GM12801 (cell line): ENCODE data around the gene ITGB8.

Experiments
- TF ChIP-seq, protein P1 (sequence below): IDR thresholded peaks from one replicate; pipeline ENCODE4 v1.5.1; 2011; ENCODE audit warnings: control low read depth; ENCODE audit not compliant: insufficient read length; ENCODE audit errors: extremely low read depth

The ITGB8 gene

DNA sequence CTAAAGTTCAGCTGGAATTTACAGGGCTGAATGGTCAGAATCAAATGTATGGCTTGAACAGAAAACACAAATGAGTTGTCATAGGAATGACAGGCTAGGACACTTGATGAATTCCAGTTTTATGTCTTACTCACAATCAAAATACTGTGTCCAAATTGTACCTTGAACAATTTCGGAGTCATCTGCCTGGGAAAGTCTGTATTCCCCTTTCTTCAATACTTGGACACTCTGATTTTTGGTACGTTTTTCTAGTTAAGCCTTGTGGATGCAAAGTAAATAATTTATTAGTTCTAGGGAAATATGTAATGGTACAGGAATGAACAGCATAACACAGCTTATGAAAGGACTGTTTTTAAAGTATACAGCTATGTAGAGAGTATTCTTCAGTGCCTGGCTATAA lies 100.4 kb downstream of the ITGB8 start:
- TF ChIP-seq, protein P1, sequence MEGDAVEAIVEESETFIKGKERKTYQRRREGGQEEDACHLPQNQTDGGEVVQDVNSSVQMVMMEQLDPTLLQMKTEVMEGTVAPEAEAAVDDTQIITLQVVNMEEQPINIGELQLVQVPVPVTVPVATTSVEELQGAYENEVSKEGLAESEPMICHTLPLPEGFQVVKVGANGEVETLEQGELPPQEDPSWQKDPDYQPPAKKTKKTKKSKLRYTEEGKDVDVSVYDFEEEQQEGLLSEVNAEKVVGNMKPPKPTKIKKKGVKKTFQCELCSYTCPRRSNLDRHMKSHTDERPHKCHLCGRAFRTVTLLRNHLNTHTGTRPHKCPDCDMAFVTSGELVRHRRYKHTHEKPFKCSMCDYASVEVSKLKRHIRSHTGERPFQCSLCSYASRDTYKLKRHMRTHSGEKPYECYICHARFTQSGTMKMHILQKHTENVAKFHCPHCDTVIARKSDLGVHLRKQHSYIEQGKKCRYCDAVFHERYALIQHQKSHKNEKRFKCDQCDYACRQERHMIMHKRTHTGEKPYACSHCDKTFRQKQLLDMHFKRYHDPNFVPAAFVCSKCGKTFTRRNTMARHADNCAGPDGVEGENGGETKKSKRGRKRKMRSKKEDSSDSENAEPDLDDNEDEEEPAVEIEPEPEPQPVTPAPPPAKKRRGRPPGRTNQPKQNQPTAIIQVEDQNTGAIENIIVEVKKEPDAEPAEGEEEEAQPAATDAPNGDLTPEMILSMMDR: no peak

DNA sequence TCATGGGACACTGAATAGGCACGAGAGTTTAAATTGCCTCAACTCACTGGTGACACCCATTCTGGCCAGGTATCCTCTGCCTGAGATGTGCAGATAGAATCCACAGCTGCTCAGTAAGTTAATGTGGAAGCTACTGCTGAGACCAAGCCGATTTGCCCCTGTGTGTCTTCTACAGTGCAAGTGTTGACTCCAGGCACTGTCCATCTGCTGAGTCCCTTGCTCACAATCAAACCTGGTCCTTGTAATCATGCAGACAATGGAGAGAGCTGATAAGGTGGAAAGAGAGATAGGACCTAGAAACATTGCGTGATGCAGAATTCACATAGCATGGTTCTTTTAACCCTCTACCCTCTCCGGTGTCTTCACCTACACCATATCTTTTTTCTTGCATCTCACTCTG lies 101.4 kb downstream of the ITGB8 start:
- TF ChIP-seq, protein P1: no peak

DNA sequence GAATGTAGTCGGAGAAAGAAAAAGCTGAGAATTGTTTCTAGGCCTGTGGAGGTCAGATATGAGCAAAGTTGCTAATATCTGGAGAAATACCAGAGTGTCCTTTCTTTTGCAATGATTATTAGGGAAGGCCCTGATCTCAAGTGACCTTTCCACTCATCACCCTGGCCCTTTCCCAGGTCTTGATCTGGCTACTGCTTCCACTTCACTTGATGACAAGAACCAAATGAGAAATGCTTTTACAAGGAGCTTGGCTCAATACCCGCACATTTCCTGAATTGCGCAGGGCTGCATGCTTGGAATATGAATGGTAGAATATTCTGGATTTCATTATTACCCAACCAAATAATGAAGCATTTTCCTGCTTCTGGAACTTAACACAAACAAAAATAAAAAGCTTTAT lies 104.6 kb downstream of the ITGB8 start:
- TF ChIP-seq, protein P1: no peak

DNA sequence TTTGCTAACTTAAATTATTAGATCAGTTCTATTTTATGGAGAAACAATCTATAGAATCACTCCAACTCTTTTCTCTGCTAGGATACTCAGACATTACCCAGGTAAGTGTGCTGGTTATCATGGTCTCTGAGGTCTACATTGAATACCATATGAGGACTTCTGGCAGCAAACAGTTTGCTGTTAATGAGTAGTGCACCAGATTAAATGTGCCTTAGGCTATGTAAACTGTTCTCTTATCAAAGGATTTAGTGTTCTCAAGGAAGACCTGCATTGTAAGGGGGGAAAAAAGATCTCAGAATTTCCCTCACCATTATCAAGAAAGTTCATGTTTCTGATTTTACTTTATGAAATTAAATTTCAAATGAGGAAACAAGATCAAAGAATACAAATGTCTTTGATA lies 107.5 kb downstream of the ITGB8 start:
- TF ChIP-seq, protein P1: no peak

DNA sequence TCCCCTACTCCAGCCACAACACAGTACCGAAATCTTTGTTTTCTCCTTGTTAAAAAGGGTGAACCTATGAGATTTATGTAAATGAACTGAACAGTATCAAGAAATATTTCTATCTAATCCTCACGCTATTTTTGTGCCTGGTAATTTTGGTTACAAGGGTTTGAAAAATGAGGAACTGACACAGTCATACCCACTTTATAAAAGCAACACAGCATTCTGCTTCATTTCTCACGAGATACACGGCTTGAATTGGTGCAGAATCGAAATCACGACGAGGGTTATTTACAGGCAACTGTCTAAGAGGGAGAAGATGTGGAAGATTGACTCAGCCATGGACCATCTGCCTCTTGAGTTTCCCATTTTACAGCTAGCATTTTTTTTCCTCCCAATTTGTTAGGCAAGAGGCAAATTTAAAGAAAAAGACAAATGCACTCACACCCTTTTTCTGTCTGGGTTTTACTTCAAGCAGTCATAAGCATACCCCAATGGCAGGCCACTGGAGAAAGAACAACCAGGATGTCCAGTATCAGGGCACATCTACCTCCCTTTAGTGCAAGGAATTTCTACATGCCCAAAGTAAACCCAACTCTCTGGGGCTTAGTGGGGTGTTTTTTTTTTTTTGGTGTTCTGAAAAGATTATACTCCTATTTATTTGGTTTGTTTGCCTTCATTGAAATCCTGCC lies 108.1 kb downstream of the ITGB8 start:
- TF ChIP-seq, protein P1: no peak

DNA sequence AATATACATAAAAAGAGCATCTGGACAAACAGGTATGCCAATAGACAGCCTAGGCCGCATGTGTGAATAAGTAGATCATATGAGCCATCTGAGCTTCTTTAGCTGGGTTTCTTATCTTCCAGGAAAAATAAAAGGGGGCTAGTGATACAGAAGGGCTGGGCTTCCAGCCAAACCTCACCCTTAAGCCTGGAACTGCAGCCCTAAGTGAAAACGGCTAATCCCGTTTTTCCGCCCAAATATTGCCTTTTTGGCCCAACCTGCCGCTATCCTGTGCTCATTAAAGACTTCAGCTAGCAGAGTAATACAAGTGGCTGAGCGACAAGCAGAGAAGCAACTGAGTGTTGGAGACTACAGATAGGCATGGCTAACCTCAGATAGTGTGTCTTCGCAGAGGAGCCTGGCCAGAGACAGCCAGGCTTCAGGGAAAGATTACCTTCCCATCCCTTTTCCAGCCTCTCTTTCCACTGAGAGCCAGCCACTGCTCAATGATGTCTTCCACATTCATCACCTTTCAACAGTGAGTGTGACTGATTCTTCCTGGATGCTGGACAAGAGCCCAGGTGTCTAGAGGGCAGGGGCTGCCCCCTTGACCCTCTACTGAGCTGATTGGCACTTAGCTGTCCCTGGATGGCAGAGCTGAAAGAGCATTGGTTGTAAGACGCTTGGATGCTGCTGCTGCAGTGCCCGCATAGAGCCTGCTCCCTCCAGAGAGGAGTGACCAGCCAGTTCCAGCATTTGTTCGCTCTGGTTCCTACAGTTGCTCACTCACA lies 108.9 kb downstream of the ITGB8 start:
- TF ChIP-seq, protein P1: no peak

DNA sequence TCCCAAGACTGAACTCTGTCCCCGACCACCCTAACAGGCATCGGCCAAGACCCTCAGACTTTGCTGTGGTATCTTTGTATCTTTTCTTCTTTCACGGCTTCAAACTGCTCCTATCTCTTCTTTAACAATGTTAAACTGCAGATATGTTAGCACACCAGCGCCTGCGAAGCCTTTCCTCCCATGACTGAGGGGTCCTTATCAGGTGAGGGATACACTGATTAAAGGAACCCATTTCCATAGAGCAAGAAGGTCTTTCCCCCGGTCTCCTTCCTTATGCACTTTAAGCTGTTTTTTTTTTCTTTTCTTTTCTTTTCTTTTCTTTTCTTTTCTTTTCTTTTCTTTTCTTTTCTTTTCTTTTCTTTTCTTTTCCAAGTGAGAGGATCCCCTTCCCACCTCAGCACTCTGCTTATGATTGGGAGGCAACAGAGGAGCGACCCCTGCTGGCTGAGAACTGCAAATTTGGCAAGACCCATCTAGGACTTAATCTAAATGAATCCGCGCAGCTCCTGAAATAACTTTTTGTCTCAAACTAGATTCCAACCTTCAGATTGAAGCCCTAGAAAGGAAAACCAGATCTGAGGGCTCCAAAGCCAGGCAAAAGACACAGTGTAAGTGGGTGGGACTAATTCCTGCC lies 109.9 kb downstream of the ITGB8 start:
- TF ChIP-seq, protein P1: no peak
